ENCODE data around the gene TMEM184C. TPM values are rescaled to one million over a fixed set of nuclear protein-coding genes. Genes with fewer than 3 reads are reported as not detected.

TMEM184C gene
- total and polyA plus RNA-seq, 2 experiments from 2014 or later, result 15.1 to 42.2 TPM

GRCh38 chr4:147597561-147597960 is 19.6 kb upstream of the TMEM184C start (continued):
- TF ChIP-seq ZNF462 (CRISPR knock-in tag; IDR thresholded peaks at IDR 0.05) (no peak), ETS1 (IDR thresholded peaks at IDR 0.05) (no peak), EZH2 (IDR thresholded peaks at IDR 0.05; ENCODE audit: low read depth, unreplicated experiment) (no peak), JUNB (IDR thresholded peaks at IDR 0.05; ENCODE audit: unreplicated experiment) (no peak), NANOG (IDR thresholded peaks at IDR 0.05; ENCODE audit: borderline replicate concordance) (no peak), POLR2AphosphoS5 (IDR thresholded peaks at IDR 0.05; ENCODE audit: low read depth) (no peak), EZH2phosphoT487 (IDR thresholded peaks at IDR 0.05; ENCODE audit: unreplicated experiment) (no peak), ZNF331 (CRISPR knock-in tag; IDR thresholded peaks at IDR 0.05; ENCODE audit: low read depth) (no peak), CREB1 (CRISPR knock-in tag; IDR thresholded peaks at IDR 0.05; ENCODE audit: low read depth) (no peak), STAT1 (IDR thresholded peaks at IDR 0.05; ENCODE audit: unreplicated experiment) (no peak), ZNF114 (CRISPR knock-in tag; IDR thresholded peaks at IDR 0.05) (no peak)
- TF ChIP-seq, protein P1, sequence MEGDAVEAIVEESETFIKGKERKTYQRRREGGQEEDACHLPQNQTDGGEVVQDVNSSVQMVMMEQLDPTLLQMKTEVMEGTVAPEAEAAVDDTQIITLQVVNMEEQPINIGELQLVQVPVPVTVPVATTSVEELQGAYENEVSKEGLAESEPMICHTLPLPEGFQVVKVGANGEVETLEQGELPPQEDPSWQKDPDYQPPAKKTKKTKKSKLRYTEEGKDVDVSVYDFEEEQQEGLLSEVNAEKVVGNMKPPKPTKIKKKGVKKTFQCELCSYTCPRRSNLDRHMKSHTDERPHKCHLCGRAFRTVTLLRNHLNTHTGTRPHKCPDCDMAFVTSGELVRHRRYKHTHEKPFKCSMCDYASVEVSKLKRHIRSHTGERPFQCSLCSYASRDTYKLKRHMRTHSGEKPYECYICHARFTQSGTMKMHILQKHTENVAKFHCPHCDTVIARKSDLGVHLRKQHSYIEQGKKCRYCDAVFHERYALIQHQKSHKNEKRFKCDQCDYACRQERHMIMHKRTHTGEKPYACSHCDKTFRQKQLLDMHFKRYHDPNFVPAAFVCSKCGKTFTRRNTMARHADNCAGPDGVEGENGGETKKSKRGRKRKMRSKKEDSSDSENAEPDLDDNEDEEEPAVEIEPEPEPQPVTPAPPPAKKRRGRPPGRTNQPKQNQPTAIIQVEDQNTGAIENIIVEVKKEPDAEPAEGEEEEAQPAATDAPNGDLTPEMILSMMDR (conservative IDR thresholded peaks at IDR 0.05; ENCODE audit: low read depth in 2 of 2), result no peak
